ENCODE measurements around the gene TMEM254. TPM values are rescaled to one million over a fixed set of nuclear protein-coding genes. Genes with fewer than 3 reads are reported as not detected.

TMEM254 gene
- total and polyA plus RNA-seq, 2 of the 13 experiments (the other 11 are each of a cell fraction or from before 2014, with no cell fraction given): 11.2 to 39.0 TPM

DNA sequence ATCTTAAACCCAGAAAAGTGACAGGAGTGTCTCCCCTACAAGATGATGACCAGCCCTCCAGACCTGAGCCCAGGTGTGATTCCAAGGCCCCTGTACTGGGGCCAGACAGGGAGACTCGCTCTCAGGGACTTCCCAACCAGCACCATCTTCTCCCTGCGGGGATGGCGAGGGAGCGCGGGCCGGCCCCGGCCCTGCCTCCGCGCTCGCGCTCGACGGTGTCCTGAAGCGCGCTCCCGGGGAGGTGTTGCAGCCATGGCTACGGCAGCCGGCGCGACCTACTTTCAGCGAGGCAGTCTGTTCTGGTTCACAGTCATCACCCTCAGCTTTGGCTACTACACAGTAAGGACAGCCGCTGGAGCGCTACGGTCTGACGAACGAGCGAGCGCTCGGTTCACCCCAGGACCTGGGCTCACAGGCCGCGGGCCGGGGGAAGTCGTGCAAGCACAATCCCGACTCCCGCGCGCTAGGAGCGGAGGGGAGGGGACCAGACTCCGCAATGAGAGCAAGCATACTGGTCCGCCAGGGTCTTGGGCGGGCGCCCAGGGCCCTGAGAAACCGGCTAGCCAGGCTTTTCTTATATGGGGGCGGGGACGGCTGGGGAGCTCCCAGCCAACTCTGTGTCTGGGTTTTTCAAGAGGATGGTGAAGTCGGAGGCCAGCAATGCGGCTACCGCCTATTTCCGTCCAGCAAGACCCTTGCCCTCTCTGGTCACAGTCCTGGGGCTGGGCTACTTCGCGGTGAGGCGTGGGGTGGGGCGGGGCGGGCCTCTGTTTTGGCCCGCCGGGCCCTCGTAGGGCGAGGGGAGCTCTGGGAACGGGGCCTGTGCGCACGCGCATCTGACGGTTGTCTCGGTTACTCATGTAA, at the start of gene TMEM254 (continued):
- TF ChIP-seq MED13 (CRISPR knock-in tag; IDR thresholded peaks at IDR 0.05): no peak
- TF ChIP-seq ZNF746 (CRISPR knock-in tag; IDR thresholded peaks at IDR 0.05): peak; percentile 62; the same call in 1 of the 2 replicates
- TF ChIP-seq HNRNPH1 (optimal IDR thresholded peaks at IDR 0.05; ENCODE audit: low read depth, low read length): no peak
- no peak for TF ChIP-seq ZNF589 (CRISPR knock-in tag; conservative IDR thresholded peaks at IDR 0.05)
- TF ChIP-seq NCOA5 (CRISPR knock-in tag; IDR thresholded peaks at IDR 0.05): no peak
- TF ChIP-seq KDM5A (IDR thresholded peaks at IDR 0.05; ENCODE audit: borderline replicate concordance, low read length): peak; percentile 62; the same call in 1 of the 2 replicates
- no peak for TF ChIP-seq ZNF343 (CRISPR knock-in tag; IDR thresholded peaks at IDR 0.05)
- TF ChIP-seq ZNF329 (CRISPR knock-in tag; IDR thresholded peaks at IDR 0.05; ENCODE audit: low read depth): no peak
- TF ChIP-seq SMAD1 (CRISPR knock-in tag; IDR thresholded peaks at IDR 0.05; ENCODE audit: borderline replicate concordance, low read depth): peak; percentile 84; the same call in 1 of the 2 replicates
- no peak for TF ChIP-seq HOXA3 (CRISPR knock-in tag; IDR thresholded peaks at IDR 0.05)
- peak; percentile 31; the same call in 1 of the 2 replicates for TF ChIP-seq ZNF788 (CRISPR knock-in tag; IDR thresholded peaks at IDR 0.05; ENCODE audit: borderline replicate concordance)
- 0 out of 2 replicates have a peak, but pooled peaks have one; percentile 38 for TF ChIP-seq HIVEP1 (CRISPR knock-in tag; IDR thresholded peaks at IDR 0.05)
- TF ChIP-seq, protein P1, sequence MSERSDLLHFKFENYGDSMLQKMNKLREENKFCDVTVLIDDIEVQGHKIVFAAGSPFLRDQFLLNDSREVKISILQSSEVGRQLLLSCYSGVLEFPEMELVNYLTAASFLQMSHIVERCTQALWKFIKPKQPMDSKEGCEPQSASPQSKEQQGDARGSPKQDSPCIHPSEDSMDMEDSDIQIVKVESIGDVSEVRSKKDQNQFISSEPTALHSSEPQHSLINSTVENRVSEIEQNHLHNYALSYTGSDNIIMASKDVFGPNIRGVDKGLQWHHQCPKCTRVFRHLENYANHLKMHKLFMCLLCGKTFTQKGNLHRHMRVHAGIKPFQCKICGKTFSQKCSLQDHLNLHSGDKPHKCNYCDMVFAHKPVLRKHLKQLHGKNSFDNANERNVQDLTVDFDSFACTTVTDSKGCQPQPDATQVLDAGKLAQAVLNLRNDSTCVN (CRISPR knock-in tag; IDR thresholded peaks at IDR 0.05; ENCODE audit: borderline replicate concordance): no peak
- peak; percentile 15 for TF ChIP-seq TEAD3 (CRISPR knock-in tag; optimal IDR thresholded peaks at IDR 0.05; ENCODE audit: borderline replicate concordance)
- TF ChIP-seq, protein P2, sequence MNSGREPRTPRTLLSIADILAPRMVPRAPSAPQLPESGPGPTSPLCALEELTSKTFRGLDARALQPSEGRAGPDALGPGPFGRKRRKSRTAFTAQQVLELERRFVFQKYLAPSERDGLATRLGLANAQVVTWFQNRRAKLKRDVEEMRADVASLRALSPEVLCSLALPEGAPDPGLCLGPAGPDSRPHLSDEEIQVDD (CRISPR knock-in tag; IDR thresholded peaks at IDR 0.05; ENCODE audit: borderline replicate concordance): no peak
- TF ChIP-seq, protein P3, sequence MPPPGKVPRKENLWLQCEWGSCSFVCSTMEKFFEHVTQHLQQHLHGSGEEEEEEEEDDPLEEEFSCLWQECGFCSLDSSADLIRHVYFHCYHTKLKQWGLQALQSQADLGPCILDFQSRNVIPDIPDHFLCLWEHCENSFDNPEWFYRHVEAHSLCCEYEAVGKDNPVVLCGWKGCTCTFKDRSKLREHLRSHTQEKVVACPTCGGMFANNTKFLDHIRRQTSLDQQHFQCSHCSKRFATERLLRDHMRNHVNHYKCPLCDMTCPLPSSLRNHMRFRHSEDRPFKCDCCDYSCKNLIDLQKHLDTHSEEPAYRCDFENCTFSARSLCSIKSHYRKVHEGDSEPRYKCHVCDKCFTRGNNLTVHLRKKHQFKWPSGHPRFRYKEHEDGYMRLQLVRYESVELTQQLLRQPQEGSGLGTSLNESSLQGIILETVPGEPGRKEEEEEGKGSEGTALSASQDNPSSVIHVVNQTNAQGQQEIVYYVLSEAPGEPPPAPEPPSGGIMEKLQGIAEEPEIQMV (CRISPR knock-in tag; IDR thresholded peaks at IDR 0.05; ENCODE audit: low read depth): peak; percentile 9; the same call in 1 of the 2 replicates
- no peak for TF ChIP-seq MIER2 (CRISPR knock-in tag; IDR thresholded peaks at IDR 0.05)
- peak; percentile 46; the same call in 1 of the 2 replicates for TF ChIP-seq SPEN (CRISPR knock-in tag; IDR thresholded peaks at IDR 0.05; ENCODE audit: low read depth)
- TF ChIP-seq SMYD3 (CRISPR knock-in tag; IDR thresholded peaks at IDR 0.05): 0 out of 2 replicates have a peak, but pooled peaks have one; percentile 46
- TF ChIP-seq FOXK2 (IDR thresholded peaks at IDR 0.05): no peak
- TF ChIP-seq, protein P4, sequence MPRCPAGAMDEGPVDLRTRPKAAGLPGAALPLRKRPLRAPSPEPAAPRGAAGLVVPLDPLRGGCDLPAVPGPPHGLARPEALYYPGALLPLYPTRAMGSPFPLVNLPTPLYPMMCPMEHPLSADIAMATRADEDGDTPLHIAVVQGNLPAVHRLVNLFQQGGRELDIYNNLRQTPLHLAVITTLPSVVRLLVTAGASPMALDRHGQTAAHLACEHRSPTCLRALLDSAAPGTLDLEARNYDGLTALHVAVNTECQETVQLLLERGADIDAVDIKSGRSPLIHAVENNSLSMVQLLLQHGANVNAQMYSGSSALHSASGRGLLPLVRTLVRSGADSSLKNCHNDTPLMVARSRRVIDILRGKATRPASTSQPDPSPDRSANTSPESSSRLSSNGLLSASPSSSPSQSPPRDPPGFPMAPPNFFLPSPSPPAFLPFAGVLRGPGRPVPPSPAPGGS (CRISPR knock-in tag; IDR thresholded peaks at IDR 0.05): no peak
- TF ChIP-seq ZFP37 (CRISPR knock-in tag; IDR thresholded peaks at IDR 0.05; ENCODE audit: borderline replicate concordance): no peak
- TF ChIP-seq SNRNP70 (IDR thresholded peaks at IDR 0.05; ENCODE audit: low read depth, low read length): no peak
- no peak for TF ChIP-seq EHMT2 (IDR thresholded peaks at IDR 0.05; ENCODE audit: borderline replicate concordance, low read depth, low read length)
- no peak for TF ChIP-seq CREB1 (IDR thresholded peaks at IDR 0.05)
- no peak for TF ChIP-seq CREB1 (CRISPR knock-in tag; IDR thresholded peaks at IDR 0.05)
